ENCODE data around the gene DNAJC1. TPM values are rescaled to one million over a fixed set of nuclear protein-coding genes. Genes with fewer than 3 reads are reported as not detected.

The DNAJC1 gene
- polyA plus RNA-seq, 1 donor (not counting 4 experiments of a cell fraction or from before 2014, with no cell fraction given), result 24.8 TPM

- Histone ChIP-seq H3K4me3 (ENCODE audit: control insufficient read depth in 2 of 3, extremely low read depth in 1 of 3, insufficient read depth in 2 of 3, low read depth in 1 of 3, low read length in 3 of 3) (no peak overlapping the region), H2AFZ (ENCODE audit: control insufficient read depth, low read length) (no peak overlapping the region), H3K9me3 (ENCODE audit: control insufficient read depth, low read depth, low read length) (no peaks in the 10 kb centered on the region), H3K36me3 (ENCODE audit: control insufficient read depth in 2 of 2, extremely low read depth in 1 of 2, insufficient read depth in 2 of 2, low read length in 2 of 2) (no peaks in the 10 kb centered on the region), H3K27ac (ENCODE audit: control insufficient read depth, insufficient read depth, low read length) (no peak overlapping the region), H3K4me2 (ENCODE audit: control insufficient read depth, extremely low read depth, insufficient read depth, low read depth, low read length) (no peak overlapping the region), H3K4me1 (ENCODE audit: control insufficient read depth, extremely low read depth, insufficient read depth, low read length) (peaks cover 8% of the 10 kb centered on the region), H3K27me3 (ENCODE audit: control insufficient read depth, extremely low read depth, insufficient read depth, low read length) (no peaks in the 10 kb centered on the region), H3K9ac (ENCODE audit: control insufficient read depth, extremely low read depth, insufficient read depth, low read length) (no peak overlapping the region), H3K79me2 (ENCODE audit: control insufficient read depth, insufficient read depth, low read length) (peaks cover 15% of the 10 kb centered on the region), H4K20me1 (ENCODE audit: control insufficient read depth, extremely low read depth, insufficient read depth, low read length) (no peaks in the 10 kb centered on the region), H3K9me1 (ENCODE audit: control insufficient read depth, extremely low read depth, insufficient read depth, low read length) (no peaks in the 10 kb centered on the region)
- TF ChIP-seq CTCF (optimal IDR thresholded peaks at IDR 0.05 in 1 of 3, IDR thresholded peaks at IDR 0.05 in 1 of 3, conservative IDR thresholded peaks at IDR 0.05 in 1 of 3; ENCODE audit: extremely low read depth in 1 of 3, insufficient read depth in 2 of 3, low read length in 3 of 3), result no peak
- no peak for TF ChIP-seq EZH2 (IDR thresholded peaks at IDR 0.05; ENCODE audit: low read length)
- dilution Hi-C loops (cut with MboI; ENCODE audit: extremely low pct_ligation_motif_present, low sequenced_read_pairs), result no loop called here
- DNase-seq (ENCODE audit: low read depth, low spot score) (no peak), FAIRE-seq (no peak)
Observed at GRCh38 chr10:22006379-22006884, 2.9 kb upstream of the DNAJC1 start.

- dilution Hi-C loops (cut with MboI; ENCODE audit: extremely low pct_ligation_motif_present, low sequenced_read_pairs), result no loop called here
- Histone ChIP-seq H3K9me3 (ENCODE audit: control insufficient read depth, low read depth, low read length) (no peaks in the 10 kb centered on the region), H3K4me2 (ENCODE audit: control insufficient read depth, extremely low read depth, insufficient read depth, low read depth, low read length) (no peak overlapping the region), H3K9ac (ENCODE audit: control insufficient read depth, extremely low read depth, insufficient read depth, low read length) (no peak overlapping the region), H3K36me3 (ENCODE audit: control insufficient read depth in 2 of 2, extremely low read depth in 1 of 2, insufficient read depth in 2 of 2, low read length in 2 of 2) (no peaks in the 10 kb centered on the region), H3K9me1 (ENCODE audit: control insufficient read depth, extremely low read depth, insufficient read depth, low read length) (no peaks in the 10 kb centered on the region), H3K79me2 (ENCODE audit: control insufficient read depth, insufficient read depth, low read length) (peaks cover 19% of the 10 kb centered on the region), H3K4me3 (ENCODE audit: control insufficient read depth in 2 of 3, extremely low read depth in 1 of 3, insufficient read depth in 2 of 3, low read depth in 1 of 3, low read length in 3 of 3) (no peak overlapping the region), H3K27ac (ENCODE audit: control insufficient read depth, insufficient read depth, low read length) (no peak overlapping the region), H3K27me3 (ENCODE audit: control insufficient read depth, extremely low read depth, insufficient read depth, low read length) (no peaks in the 10 kb centered on the region), H2AFZ (ENCODE audit: control insufficient read depth, low read length) (no peak overlapping the region), H3K4me1 (ENCODE audit: control insufficient read depth, extremely low read depth, insufficient read depth, low read length) (peaks cover 13% of the 10 kb centered on the region), H4K20me1 (ENCODE audit: control insufficient read depth, extremely low read depth, insufficient read depth, low read length) (no peaks in the 10 kb centered on the region)
- DNase-seq (ENCODE audit: low read depth, low spot score) (no peak), FAIRE-seq (no peak)
- TF ChIP-seq CTCF (optimal IDR thresholded peaks at IDR 0.05 in 1 of 3, IDR thresholded peaks at IDR 0.05 in 1 of 3, conservative IDR thresholded peaks at IDR 0.05 in 1 of 3; ENCODE audit: extremely low read depth in 1 of 3, insufficient read depth in 2 of 3, low read length in 3 of 3) (no peak), EZH2 (IDR thresholded peaks at IDR 0.05; ENCODE audit: low read length) (no peak)
Observed at GRCh38 chr10:22005763-22006162, 2.2 kb upstream of the DNAJC1 start.
